MG63 (cell line): ENCODE measurements around the gene GRAMD1B. TPM values are rescaled to one million over a fixed set of nuclear protein-coding genes. Genes with fewer than 3 reads are reported as not detected.

ENCODE experiments used
- DNase-seq: peaks from one replicate; pipeline ENCODE4 v3.0.0-alpha.2; 2020
- H3K27me3 ChIP-seq: fragments of 250-450 bp; sonication (Bioruptor Pico); 2 replicates; pipeline ENCODE4 v1.5.1; 2020; ENCODE audit warnings: mild to moderate bottlenecking, moderate library complexity
- H3K36me3 ChIP-seq: fragments of 250-450 bp; sonication (Bioruptor Pico); 2 replicates; pipeline ENCODE4 v1.5.1; 2020; ENCODE audit warnings: mild to moderate bottlenecking, moderate library complexity
- H3K4me3 ChIP-seq: fragments of 250-450 bp; sonication (Bioruptor Pico); 2 replicates; pipeline ENCODE4 v1.5.1; 2020; ENCODE audit warnings: mild to moderate bottlenecking, moderate library complexity
- H3K9me3 ChIP-seq: fragments of 250-450 bp; sonication (Bioruptor Pico); 2 replicates; pipeline ENCODE4 v1.5.1; 2020; ENCODE audit warnings: mild to moderate bottlenecking, moderate library complexity
- total RNA-seq: library from RNA; depleted of rRNA; stranded (reverse); fragments of >200 nt; shearing (Covaris generic); gene quantifications from 2 replicates; pipeline ENCODE4 v1.2.3, GENCODE V29; 2014; ENCODE audit warnings: low replicate concordance

Gene GRAMD1B
- total RNA-seq, 1 experiment from 2014 or later: not detected

DNA sequence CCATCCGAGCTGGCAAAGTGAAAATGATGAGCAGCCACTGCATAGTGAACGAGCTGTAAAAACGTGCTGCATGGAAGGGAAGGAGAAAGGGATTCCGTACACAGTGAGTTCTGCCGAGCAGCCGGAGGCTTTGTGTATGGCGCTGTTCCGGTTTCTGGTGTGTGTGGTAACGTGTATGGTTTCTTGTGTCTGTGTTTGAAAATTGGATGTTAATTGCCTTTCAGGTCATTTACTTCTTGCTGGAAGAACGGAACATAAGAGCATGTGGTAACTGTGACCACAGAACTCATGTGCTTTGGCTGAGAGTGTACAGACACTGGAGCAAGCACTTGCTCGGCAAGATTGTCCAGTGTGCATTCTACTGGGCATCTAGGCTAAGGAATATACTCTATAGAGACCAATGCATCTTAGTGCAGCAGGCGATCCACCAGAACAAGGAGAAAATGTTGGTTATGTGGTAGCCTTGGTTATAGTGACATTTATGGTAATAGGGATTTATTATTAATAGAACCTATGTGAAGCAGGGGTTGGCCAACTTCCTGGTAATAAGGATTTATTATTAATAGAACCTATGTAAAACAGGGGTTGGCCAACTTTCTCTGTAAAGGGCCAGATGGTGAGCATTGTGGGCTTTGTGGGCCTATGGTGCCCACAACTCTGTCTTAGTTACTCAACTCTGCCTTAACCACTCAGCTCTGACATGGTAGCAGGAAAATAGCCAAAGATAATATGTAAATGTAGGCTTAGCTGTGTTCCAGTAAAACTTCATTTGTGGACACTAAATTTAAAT is 49.2 kb downstream of the GRAMD1B start:
- H3K27me3 ChIP-seq: no peaks in the 10 kb centered on the region
- no peaks in the 10 kb centered on the region for H3K9me3 ChIP-seq
- H3K4me3 ChIP-seq: no peak overlapping the region
- H3K36me3 ChIP-seq: no peaks in the 10 kb centered on the region
- no peak for DNase-seq

DNA sequence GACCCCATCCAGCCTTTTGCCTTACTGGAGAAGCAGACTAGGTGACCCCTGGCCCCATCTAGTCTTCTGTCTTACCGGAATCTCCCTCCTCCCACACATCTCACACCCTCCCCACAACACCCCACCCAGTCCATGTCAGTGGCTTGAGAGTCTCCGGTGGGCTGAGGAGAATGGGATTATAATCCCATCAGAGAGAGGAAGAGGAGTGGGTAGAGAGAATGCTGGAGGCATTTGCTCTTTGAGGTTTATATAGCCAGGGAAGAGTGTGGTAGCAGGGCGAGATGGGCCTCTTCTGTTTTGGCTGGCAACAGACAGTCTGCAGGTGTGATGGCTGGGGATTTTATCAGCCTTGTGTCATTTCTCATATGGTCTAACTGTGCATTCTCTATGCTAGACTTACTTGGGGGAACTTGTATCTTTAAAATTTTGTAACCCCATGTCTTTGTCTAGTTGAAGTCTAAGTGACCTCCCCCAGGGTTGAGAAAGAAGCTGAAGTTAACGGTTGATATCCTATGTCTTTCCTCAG is 50.3 kb downstream of the GRAMD1B start:
- no peak for DNase-seq
- no peak overlapping the region for H3K4me3 ChIP-seq
- no peaks in the 10 kb centered on the region for H3K36me3 ChIP-seq
- H3K9me3 ChIP-seq: no peaks in the 10 kb centered on the region
- H3K27me3 ChIP-seq: no peaks in the 10 kb centered on the region

DNA sequence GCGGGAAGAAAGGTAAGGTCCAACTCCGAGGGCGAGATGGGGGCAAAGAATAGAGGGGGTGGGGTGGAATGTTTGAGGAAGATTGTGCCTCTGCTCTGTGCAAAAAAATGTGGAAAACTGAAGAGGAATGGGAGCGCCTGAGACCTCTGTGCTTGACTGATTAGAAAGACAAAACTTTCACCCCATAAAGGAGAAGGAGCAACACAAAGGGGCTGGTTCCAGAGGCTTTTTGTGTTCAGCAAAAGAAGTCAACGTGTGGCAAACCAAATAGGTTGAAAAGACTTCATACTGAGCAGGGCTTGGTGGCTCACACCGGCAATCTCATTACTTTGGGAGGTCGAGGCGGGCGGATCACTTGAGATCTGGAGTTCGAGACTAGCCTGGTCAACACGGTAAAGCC is 50.8 kb downstream of the GRAMD1B start:
- no peak for DNase-seq
- no peaks in the 10 kb centered on the region for H3K36me3 ChIP-seq
- no peaks in the 10 kb centered on the region for H3K9me3 ChIP-seq
- H3K27me3 ChIP-seq: no peaks in the 10 kb centered on the region; the same call in 1 of the 2 replicates
- no peak overlapping the region for H3K4me3 ChIP-seq

DNA sequence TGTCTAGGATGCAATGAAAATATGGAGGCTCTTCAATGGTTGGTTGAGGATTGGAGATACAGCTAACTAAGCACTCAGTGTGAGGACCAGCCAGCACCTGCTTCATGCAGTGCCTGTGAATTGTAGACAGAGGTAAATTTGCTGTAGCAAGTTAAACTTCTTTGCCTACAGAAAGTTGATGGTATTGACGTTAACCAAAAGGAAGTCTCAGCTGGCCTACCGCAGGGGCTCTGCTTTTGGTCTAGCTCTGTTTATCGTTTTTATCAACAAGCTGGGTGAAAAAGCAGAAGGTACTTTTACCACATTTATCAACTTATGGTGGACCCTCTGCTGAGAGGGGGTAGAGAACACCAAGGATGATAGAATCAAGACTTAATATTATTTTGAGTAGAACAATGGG is 51.6 kb downstream of the GRAMD1B start:
- Histone ChIP-seq H3K27me3 (no peaks in the 10 kb centered on the region; the same call in 1 of the 2 replicates), H3K9me3 (no peaks in the 10 kb centered on the region), H3K4me3 (no peak overlapping the region), H3K36me3 (no peaks in the 10 kb centered on the region)
- DNase-seq: no peak

DNA sequence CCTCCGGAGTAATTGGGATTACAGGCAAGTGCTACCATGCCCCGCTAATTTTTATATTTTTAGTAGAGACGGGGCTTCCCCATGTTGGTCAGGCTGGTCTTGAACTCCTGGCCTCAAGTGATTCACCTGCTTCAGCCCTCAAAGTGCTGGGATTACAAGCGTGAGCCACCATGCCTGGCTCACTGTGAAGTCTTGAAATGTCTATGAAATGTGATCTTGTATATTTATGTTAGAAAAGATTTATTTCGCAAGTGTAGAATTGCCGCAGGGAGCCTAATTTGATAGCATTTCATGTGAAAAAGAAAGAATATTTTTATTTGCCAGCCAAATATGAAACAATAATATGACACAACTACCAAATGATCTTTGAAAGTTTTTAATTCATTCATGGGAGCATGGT is 52.1 kb downstream of the GRAMD1B start:
- H3K27me3 ChIP-seq: no peaks in the 10 kb centered on the region; the same call in 1 of the 2 replicates
- no peaks in the 10 kb centered on the region for H3K9me3 ChIP-seq
- no peak overlapping the region for H3K4me3 ChIP-seq
- DNase-seq: no peak
- no peaks in the 10 kb centered on the region for H3K36me3 ChIP-seq

GRCh38 chr11:123483058-123483457 is 53.0 kb downstream of the GRAMD1B start:
- Histone ChIP-seq H3K9me3 (no peaks in the 10 kb centered on the region), H3K27me3 (no peaks in the 10 kb centered on the region; the same call in 1 of the 2 replicates), H3K4me3 (no peak overlapping the region), H3K36me3 (no peaks in the 10 kb centered on the region)
- no peak for DNase-seq

GRCh38 chr11:123483466-123483865 is 53.4 kb downstream of the GRAMD1B start:
- DNase-seq: no peak
- Histone ChIP-seq H3K36me3 (no peaks in the 10 kb centered on the region), H3K27me3 (no peaks in the 10 kb centered on the region; the same call in 1 of the 2 replicates), H3K9me3 (no peaks in the 10 kb centered on the region), H3K4me3 (no peak overlapping the region)

GRCh38 chr11:123484448-123484847 is 54.4 kb downstream of the GRAMD1B start:
- Histone ChIP-seq H3K36me3 (no peaks in the 10 kb centered on the region), H3K9me3 (no peaks in the 10 kb centered on the region), H3K4me3 (no peak overlapping the region), H3K27me3 (no peaks in the 10 kb centered on the region; the same call in 1 of the 2 replicates)
- no peak for DNase-seq

DNA sequence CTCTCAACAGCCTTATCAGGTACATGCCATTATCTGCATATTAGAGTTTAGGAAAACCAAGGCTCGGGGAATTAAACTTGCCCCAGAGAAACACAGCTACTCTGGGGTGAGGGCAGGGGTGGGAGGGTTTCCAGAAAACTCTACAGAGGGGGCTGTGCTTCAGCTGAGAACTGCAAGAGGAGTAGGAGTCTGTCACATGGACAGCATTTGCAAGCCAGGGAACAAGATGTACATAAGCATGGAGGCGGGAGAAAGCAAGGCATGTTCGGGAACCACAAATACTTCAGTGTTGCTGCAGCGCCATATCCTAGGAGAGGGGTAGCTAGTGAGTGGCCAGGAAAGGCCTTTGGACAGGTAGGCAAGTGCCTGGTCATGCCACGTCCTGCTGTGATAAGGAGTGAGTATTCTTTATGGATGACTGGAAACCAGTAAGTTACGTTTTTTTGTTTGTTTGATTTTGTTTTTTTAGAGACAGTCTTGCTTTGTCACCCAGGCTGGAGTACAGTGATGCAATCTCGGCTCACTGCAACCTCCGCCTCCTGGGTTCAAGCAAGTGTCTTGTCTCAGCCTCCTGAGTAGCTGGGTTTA is 57.2 kb downstream of the GRAMD1B start:
- H3K36me3 ChIP-seq: no peaks in the 10 kb centered on the region

DNA sequence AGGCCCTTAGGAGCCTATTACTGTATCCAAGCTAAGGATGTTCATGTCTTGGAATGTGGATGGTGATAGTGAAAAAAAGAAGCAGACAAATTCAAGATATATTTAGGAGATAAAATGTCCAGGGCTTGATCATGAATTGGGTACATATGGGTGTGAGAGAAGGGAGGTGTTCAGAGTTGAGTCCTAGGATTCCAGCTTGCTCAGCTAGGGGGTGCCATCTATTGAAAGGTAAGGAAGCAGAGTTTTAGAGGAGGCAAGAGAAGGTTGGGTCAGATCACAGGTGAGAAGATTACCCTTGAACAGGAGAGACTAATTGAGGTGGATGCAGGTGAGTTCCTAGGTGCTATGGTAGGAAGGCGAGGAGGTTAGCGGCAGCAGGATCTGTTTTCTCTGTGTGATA is 60.5 kb downstream of the GRAMD1B start:
- no peak for DNase-seq
- no peaks in the 10 kb centered on the region for H3K9me3 ChIP-seq
- H3K36me3 ChIP-seq: no peaks in the 10 kb centered on the region
- no peaks in the 10 kb centered on the region; the same call in 1 of the 2 replicates for H3K27me3 ChIP-seq
- H3K4me3 ChIP-seq: no peak overlapping the region

More for the DNA sequence above, 57.2 kb downstream of the GRAMD1B start:
- no peak for DNase-seq
- no peak overlapping the region for H3K4me3 ChIP-seq
- no peaks in the 10 kb centered on the region for H3K9me3 ChIP-seq
- H3K27me3 ChIP-seq: no peaks in the 10 kb centered on the region; the same call in 1 of the 2 replicates

DNA sequence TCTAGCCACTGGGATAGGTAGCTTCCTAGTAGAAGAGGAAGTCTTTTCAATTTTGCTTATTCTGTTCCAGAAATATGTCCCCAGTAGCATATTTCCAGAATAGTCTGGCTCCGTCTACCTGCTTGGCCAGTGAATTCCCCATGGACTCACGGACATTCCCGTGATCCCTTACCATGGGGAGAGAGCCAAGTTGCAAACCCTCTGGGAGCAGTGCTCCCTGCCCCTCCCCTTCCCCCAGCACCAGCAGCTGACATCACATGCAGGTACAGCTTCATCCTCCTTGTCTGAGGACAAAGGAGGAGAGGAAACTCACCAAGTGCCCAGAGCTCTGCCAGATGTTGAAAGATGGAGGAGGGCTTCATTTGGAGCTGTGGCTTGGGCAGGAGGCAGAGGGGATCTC is 61.2 kb downstream of the GRAMD1B start:
- DNase-seq: no peak
- Histone ChIP-seq H3K27me3 (no peaks in the 10 kb centered on the region; the same call in 1 of the 2 replicates), H3K36me3 (no peaks in the 10 kb centered on the region), H3K4me3 (no peak overlapping the region), H3K9me3 (no peaks in the 10 kb centered on the region)

DNA sequence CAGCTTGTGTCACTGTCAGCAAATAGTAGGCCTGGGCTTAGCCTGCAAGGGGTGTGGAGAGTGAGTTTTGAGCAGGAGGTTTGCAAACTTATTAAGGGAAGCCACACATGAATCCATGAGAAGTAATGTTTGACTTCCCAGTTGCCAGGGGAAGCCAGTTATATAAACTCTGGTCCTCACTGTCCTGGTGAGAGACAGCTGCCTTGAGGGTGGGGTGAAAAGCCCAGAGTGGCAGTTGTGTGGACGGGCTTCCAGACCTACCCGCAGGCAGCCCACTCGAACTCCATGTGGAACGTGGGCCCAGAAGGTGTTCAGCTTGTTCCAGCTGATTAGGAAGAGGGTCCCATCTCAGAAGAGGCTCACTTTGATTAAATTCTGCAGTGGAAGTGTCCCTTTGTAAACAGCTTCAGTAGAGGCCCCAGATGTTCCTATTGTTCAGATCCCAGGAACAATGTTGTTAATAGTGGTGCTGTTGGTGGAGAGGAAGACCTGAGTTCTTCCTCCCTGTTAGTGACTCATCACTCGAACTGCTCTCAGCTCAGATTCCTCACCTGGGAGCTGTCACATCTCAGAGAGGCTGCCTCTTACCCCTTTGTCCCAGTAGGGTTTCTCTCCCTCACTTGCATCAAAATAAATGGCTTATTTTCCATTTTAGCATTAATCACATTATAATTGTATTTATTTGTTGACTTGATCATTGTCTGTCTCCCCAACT is 63.4 kb downstream of the GRAMD1B start:
- Histone ChIP-seq H3K9me3 (no peaks in the 10 kb centered on the region), H3K27me3 (no peaks in the 10 kb centered on the region; the same call in 1 of the 2 replicates), H3K4me3 (no peak overlapping the region), H3K36me3 (no peaks in the 10 kb centered on the region)
- DNase-seq: no peak

DNA sequence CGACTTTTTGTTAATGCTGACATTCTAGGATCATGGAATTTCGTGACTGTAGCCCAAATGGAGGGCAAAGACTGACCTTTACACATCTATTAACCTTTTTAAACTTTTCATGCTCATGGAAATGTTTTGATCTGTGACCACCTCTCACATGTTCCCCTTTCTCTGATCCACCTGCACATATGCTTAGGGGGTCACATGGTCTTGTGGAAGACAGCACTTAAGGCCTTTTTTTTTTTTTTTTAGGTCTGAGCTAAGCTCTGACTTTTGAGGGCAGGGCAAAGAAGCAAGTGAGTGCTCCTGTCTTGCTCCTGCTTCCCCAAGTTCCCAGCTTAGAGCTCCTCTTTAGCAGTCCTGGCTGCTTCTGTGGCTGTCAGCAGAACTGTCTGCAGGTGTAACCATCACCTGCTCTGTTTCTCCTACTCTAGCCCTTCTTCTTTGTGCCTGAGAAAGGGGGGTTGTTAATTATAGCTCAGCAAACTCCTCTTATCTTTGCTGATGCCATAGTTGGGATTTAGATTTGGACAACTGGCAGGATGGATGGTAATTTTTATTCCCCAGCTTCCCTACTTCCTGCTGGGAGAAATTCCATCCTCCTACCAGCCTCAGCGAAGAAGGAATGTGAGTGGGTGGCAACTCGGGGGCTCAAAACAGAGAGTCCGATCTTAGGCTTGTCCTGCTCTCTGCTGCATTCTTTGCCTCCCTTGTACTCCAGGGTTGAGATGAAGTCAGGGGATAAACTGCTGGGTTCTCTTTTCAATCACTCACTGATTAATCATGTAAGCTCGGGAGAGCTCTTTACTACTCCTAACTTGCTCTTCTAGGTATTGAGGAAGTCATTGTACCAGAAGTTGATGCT is 64.4 kb downstream of the GRAMD1B start:
- DNase-seq: no peak
- Histone ChIP-seq H3K27me3 (no peaks in the 10 kb centered on the region; the same call in 1 of the 2 replicates), H3K9me3 (no peaks in the 10 kb centered on the region), H3K36me3 (no peaks in the 10 kb centered on the region), H3K4me3 (no peak overlapping the region)

GRCh38 chr11:123504401-123504800 is 74.3 kb downstream of the GRAMD1B start:
- H3K27me3 ChIP-seq: no peaks in the 10 kb centered on the region
- H3K9me3 ChIP-seq: no peaks in the 10 kb centered on the region
- no peak for DNase-seq
- H3K4me3 ChIP-seq: no peak overlapping the region
- H3K36me3 ChIP-seq: no peaks in the 10 kb centered on the region

GRCh38 chr11:123505546-123506299 is 75.7 kb downstream of the GRAMD1B start:
- H3K4me3 ChIP-seq: no peak overlapping the region
- H3K27me3 ChIP-seq: no peaks in the 10 kb centered on the region
- no peaks in the 10 kb centered on the region for H3K9me3 ChIP-seq
- no peak for DNase-seq
- no peaks in the 10 kb centered on the region for H3K36me3 ChIP-seq

GRCh38 chr11:123507043-123507442 is 77.0 kb downstream of the GRAMD1B start:
- H3K36me3 ChIP-seq: no peaks in the 10 kb centered on the region
- H3K9me3 ChIP-seq: no peaks in the 10 kb centered on the region
- no peak overlapping the region for H3K4me3 ChIP-seq
- DNase-seq: no peak
- no peaks in the 10 kb centered on the region for H3K27me3 ChIP-seq
